ENCODE measurements around the gene PKDREJ. TPM values are rescaled to one million over a fixed set of nuclear protein-coding genes. Genes with fewer than 3 reads are reported as not detected.

Gene PKDREJ
- total RNA-seq, 1 experiment from 2014 or later, result not detected

DNA sequence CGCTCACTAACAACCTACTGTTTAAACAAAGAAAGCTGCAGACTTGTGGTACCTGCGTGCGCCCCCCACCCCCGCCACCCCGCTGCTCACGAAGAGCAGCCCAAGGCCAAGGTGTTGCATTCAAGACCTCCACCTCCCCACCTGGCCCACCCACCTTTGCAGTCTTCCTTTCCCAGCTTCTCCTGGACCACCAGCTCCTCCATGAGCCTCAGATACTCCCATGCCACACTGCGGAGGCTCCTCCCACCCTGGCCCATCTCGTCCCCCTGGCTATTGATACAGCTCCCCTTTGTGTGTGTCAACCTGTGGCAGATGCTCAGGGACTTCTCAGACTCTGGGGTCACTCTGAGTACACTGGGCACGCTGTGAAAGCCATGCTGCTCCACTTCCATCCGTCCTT, 17.0 kb downstream of the PKDREJ start:
- TF ChIP-seq, protein P1, sequence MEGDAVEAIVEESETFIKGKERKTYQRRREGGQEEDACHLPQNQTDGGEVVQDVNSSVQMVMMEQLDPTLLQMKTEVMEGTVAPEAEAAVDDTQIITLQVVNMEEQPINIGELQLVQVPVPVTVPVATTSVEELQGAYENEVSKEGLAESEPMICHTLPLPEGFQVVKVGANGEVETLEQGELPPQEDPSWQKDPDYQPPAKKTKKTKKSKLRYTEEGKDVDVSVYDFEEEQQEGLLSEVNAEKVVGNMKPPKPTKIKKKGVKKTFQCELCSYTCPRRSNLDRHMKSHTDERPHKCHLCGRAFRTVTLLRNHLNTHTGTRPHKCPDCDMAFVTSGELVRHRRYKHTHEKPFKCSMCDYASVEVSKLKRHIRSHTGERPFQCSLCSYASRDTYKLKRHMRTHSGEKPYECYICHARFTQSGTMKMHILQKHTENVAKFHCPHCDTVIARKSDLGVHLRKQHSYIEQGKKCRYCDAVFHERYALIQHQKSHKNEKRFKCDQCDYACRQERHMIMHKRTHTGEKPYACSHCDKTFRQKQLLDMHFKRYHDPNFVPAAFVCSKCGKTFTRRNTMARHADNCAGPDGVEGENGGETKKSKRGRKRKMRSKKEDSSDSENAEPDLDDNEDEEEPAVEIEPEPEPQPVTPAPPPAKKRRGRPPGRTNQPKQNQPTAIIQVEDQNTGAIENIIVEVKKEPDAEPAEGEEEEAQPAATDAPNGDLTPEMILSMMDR (IDR thresholded peaks at IDR 0.05; ENCODE audit: unreplicated experiment), result no peak
- POLR2A ChIA-PET, result interaction anchor here (0.7 kb wide), 1 partner anchor 22 kb away, joined by 3 read pairs; the partner anchor contains the start of gene TTC38
- no TSS peak for BruUV-seq (replicated peaks)
- Mint-ChIP-seq H3K4me3 (ENCODE audit: unreplicated experiment) (no peak overlapping the region), H3K4me1 (ENCODE audit: insufficient read depth, unreplicated experiment) (no peaks in the 10 kb centered on the region), H3K27ac (ENCODE audit: low read depth, unreplicated experiment) (no peak overlapping the region), H3K27me3 (ENCODE audit: insufficient read depth, unreplicated experiment) (no peaks in the 10 kb centered on the region), H3K9me3 (ENCODE audit: unreplicated experiment) (no peaks in the 10 kb centered on the region), H3K36me3 (ENCODE audit: insufficient read depth, unreplicated experiment) (peaks cover 10% of the 10 kb centered on the region)
- intact Hi-C loops (cut with micrococcal nuclease), result no loop called here
- no peak for DNase-seq (ENCODE audit: unreplicated experiment)
- CTCF ChIA-PET, result interaction anchor here (0.7 to 1.1 kb wide), 2 partner anchors 9 to 240 kb away, joined by 3 read pairs; no protein-coding TSS in a partner anchor

GRCh38 chr22:46245511-46245910, 17.6 kb downstream of the PKDREJ start:
- H3K36me3 Mint-ChIP-seq (ENCODE audit: insufficient read depth, unreplicated experiment), result peaks cover 10% of the 10 kb centered on the region
- DNase-seq (ENCODE audit: unreplicated experiment), result no peak
- no TSS peak for BruUV-seq (replicated peaks)
- no peaks in the 10 kb centered on the region for H3K27me3 Mint-ChIP-seq (ENCODE audit: insufficient read depth, unreplicated experiment)
- ChIA-PET POLR2A (no interaction called here), CTCF (no interaction called here)
- TF ChIP-seq, protein P1 (IDR thresholded peaks at IDR 0.05; ENCODE audit: unreplicated experiment), result no peak
- H3K27ac Mint-ChIP-seq (ENCODE audit: low read depth, unreplicated experiment), result no peak overlapping the region
- intact Hi-C loops (cut with micrococcal nuclease), result no loop called here
- no peaks in the 10 kb centered on the region for H3K9me3 Mint-ChIP-seq (ENCODE audit: unreplicated experiment)
- H3K4me3 Mint-ChIP-seq (ENCODE audit: unreplicated experiment), result no peak overlapping the region
- H3K4me1 Mint-ChIP-seq (ENCODE audit: insufficient read depth, unreplicated experiment), result no peaks in the 10 kb centered on the region

GRCh38 chr22:46244771-46245170, 18.4 kb downstream of the PKDREJ start:
- H3K9me3 Mint-ChIP-seq (ENCODE audit: unreplicated experiment), result no peaks in the 10 kb centered on the region
- H3K27me3 Mint-ChIP-seq (ENCODE audit: insufficient read depth, unreplicated experiment), result no peaks in the 10 kb centered on the region
- H3K4me1 Mint-ChIP-seq (ENCODE audit: insufficient read depth, unreplicated experiment), result no peaks in the 10 kb centered on the region
- H3K4me3 Mint-ChIP-seq (ENCODE audit: unreplicated experiment), result no peak overlapping the region
- intact Hi-C loops (cut with micrococcal nuclease), result no loop called here
- TF ChIP-seq, protein P1 (IDR thresholded peaks at IDR 0.05; ENCODE audit: unreplicated experiment), result no peak
- ChIA-PET POLR2A (no interaction called here), CTCF (interaction anchor here (0.6 kb wide), 1 partner anchor 65 kb away, joined by 3 read pairs; no protein-coding TSS in a partner anchor)
- DNase-seq (ENCODE audit: unreplicated experiment), result no peak
- no TSS peak for BruUV-seq (replicated peaks)
- H3K36me3 Mint-ChIP-seq (ENCODE audit: insufficient read depth, unreplicated experiment), result peaks cover 10% of the 10 kb centered on the region
- H3K27ac Mint-ChIP-seq (ENCODE audit: low read depth, unreplicated experiment), result no peak overlapping the region

GRCh38 chr22:46242076-46242475, 21.1 kb downstream of the PKDREJ start:
- Mint-ChIP-seq H3K27ac (ENCODE audit: low read depth, unreplicated experiment) (no peak overlapping the region), H3K4me3 (ENCODE audit: unreplicated experiment) (no peak overlapping the region), H3K27me3 (ENCODE audit: insufficient read depth, unreplicated experiment) (no peaks in the 10 kb centered on the region), H3K9me3 (ENCODE audit: unreplicated experiment) (no peaks in the 10 kb centered on the region), H3K4me1 (ENCODE audit: insufficient read depth, unreplicated experiment) (no peaks in the 10 kb centered on the region), H3K36me3 (ENCODE audit: insufficient read depth, unreplicated experiment) (peaks cover 10% of the 10 kb centered on the region)
- TF ChIP-seq, protein P1 (IDR thresholded peaks at IDR 0.05; ENCODE audit: unreplicated experiment), result no peak
- DNase-seq (ENCODE audit: unreplicated experiment), result no peak
- intact Hi-C loops (cut with micrococcal nuclease), result no loop called here
- POLR2A ChIA-PET, result interaction anchor here (1.2 kb wide), 1 partner anchor 9 kb away, joined by 3 read pairs; no protein-coding TSS in a partner anchor
- no TSS peak for BruUV-seq (replicated peaks)
- CTCF ChIA-PET, result interaction anchor here (0.8 kb wide), 2 partner anchors 20 to 120 kb away, joined by 4 to 5 read pairs; no protein-coding TSS in a partner anchor
